Neural progenitor cell (in vitro differentiated cells): ENCODE measurements around the gene FXYD7. TPM values are rescaled to one million over a fixed set of nuclear protein-coding genes. Genes with fewer than 3 reads are reported as not detected.

Experiments
- DNase-seq: peaks from one replicate; pipeline ENCODE4 v3.0.0-alpha.2; 2016; ENCODE audit warnings: low spot score
- H2AFZ ChIP-seq: fragments of 200-600 bp; sonication (generic); replicated peaks from 2 replicates; pipeline ENCODE4 v1.6.1; 2016; ENCODE audit warnings: antibody characterized with exemption
- H3F3A ChIP-seq: fragments of 200-600 bp; sonication (generic); 2 replicates; pipeline ENCODE4 v1.6.1; 2016; ENCODE audit warnings: antibody characterized with exemption, low read depth
- H3K27ac ChIP-seq: fragments of 200-600 bp; sonication (generic); 2 replicates; pipeline ENCODE4 v1.5.1; 2016; ENCODE audit warnings: mild to moderate bottlenecking
- H3K27me3 ChIP-seq: fragments of 200-600 bp; sonication (generic); 2 replicates; pipeline ENCODE4 v1.6.1; 2016; ENCODE audit warnings: mild to moderate bottlenecking, moderate library complexity
- H3K36me3 ChIP-seq: fragments of 200-600 bp; sonication (generic); 2 replicates; pipeline ENCODE4 v1.5.1; 2016
- H3K4me1 ChIP-seq: fragments of 200-600 bp; sonication (generic); 2 replicates; pipeline ENCODE4 v1.6.1; 2016; ENCODE audit warnings: mixed run types
- H3K4me2 ChIP-seq: fragments of 200-600 bp; sonication (generic); 2 replicates; pipeline ENCODE4 v1.6.1; 2016
- H3K4me3 ChIP-seq: fragments of 200-600 bp; sonication (generic); 2 replicates; pipeline ENCODE4 v1.5.1; 2016
- H3K79me2 ChIP-seq: fragments of 200-600 bp; sonication (generic); 2 replicates; pipeline ENCODE4 v1.6.1; 2016; ENCODE audit warnings: low read depth
- H3K9ac ChIP-seq: fragments of 200-600 bp; sonication (generic); 2 replicates; pipeline ENCODE4 v1.6.1; 2016
- H3K9me3 ChIP-seq: fragments of 200-600 bp; sonication (generic); 2 replicates; pipeline ENCODE4 v1.5.1; 2016; ENCODE audit warnings: low read depth
- H4K20me1 ChIP-seq: fragments of 200-600 bp; sonication (generic); 2 replicates; pipeline ENCODE4 v1.6.1; 2016; ENCODE audit warnings: low read depth
- H3K27ac Mint-ChIP-seq: 3 replicates; pipeline ENCODE4 v1.8.0; 2021; ENCODE audit warnings: mixed read lengths
- H3K27me3 Mint-ChIP-seq: 2 replicates; pipeline ENCODE4 v1.8.0; 2022; ENCODE audit warnings: low read depth, mild to moderate bottlenecking, inconsistent platforms, moderate library complexity, mixed read lengths; ENCODE audit not compliant: insufficient read depth
- H3K36me3 Mint-ChIP-seq: 3 replicates; pipeline ENCODE4 v1.8.0; 2021; ENCODE audit warnings: mixed read lengths
- H3K4me1 Mint-ChIP-seq: 3 replicates; pipeline ENCODE4 v1.8.0; 2021; ENCODE audit warnings: mixed read lengths
- H3K4me3 Mint-ChIP-seq: 3 replicates; pipeline ENCODE4 v1.8.0; 2021; ENCODE audit warnings: mild to moderate bottlenecking, moderate library complexity, mixed read lengths
- H3K9me3 Mint-ChIP-seq: 3 replicates; pipeline ENCODE4 v1.8.0; 2020; ENCODE audit warnings: mixed read lengths
- CTCF ChIP-seq: fragments of 200-600 bp; sonication (generic); IDR thresholded peaks from 2 replicates; pipeline ENCODE4 v1.5.1; 2017; ENCODE audit warnings: antibody characterized with exemption, mild to moderate bottlenecking
- EZH2 ChIP-seq: fragments of 200-600 bp; sonication (generic); IDR thresholded peaks from 2 replicates; pipeline ENCODE4 v1.6.1; 2017; ENCODE audit warnings: antibody characterized with exemption, mild to moderate bottlenecking, moderate library complexity
- EZH2phosphoT487 ChIP-seq: fragments of 200-600 bp; sonication (generic); IDR thresholded peaks from 2 replicates; pipeline ENCODE4 v1.6.1; 2017; ENCODE audit warnings: antibody characterized with exemption
- total RNA-seq: library from RNA; depleted of rRNA; stranded (reverse); fragments of >200 nt; gene quantifications from 2 replicates; pipeline ENCODE4 v1.2.3, GENCODE V29; 2015; ENCODE audit warnings: low replicate concordance

Gene FXYD7
- total RNA-seq, 1 donor from 2014 or later = 0.13 TPM

DNA sequence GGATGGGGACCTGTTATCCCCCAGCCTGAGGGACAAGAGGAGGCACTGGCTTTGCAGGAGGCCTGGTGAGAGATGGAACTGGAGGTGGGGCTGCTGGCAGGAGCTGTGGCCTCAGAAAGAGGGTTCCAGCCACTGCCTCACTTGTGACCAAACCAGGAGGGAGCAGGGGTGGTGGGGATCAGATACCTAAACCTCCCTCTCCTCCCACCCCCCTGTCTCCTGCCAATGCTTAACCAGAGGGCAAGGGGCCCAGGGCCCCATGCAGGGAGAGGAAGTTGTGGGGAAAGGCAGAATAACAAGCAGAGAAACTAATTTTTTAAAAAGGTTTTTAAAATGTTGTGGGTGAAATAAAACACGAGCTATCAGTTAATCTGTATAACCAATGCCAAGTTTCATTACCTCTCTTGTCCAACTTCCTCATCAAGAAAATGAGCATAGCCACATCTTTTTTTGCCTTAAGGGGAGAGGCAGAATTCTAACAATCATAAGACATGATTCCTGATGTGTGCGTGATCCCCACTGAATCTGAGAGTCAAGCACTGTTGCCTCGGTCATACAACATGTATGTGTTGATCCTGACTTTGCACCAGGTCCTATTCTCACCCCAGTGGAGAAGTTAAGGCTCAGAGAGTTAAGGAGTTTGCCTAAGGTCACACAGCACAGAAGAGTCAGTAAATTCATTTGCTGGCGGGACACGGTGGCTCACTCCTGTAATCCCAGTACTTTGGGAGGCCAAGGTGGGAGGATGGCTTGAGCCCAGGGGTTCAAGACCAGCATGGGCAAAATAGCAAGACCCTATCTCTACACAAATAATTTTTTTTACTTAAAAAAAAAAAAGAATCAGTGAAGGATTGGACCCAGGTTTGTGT, 24.4 kb downstream of the FXYD7 start:
- TF ChIP-seq EZH2phosphoT487 (no peak), EZH2 (no peak), CTCF (no peak)
- Mint-ChIP-seq H3K36me3 (no peaks in the 10 kb centered on the region), H3K4me1 (no peaks in the 10 kb centered on the region), H3K4me3 (no peak overlapping the region), H3K27ac (no peak overlapping the region), H3K9me3 (peaks cover 19% of the 10 kb centered on the region), H3K27me3 (peaks cover 8% of the 10 kb centered on the region)
- H3K36me3 ChIP-seq = no peaks in the 10 kb centered on the region
- no peak overlapping the region for H2AFZ ChIP-seq
- no peak overlapping the region for H3K4me3 ChIP-seq
- DNase-seq = no peak
- H3K4me2 ChIP-seq = no peak overlapping the region
- H3K27ac ChIP-seq = no peak overlapping the region
- no peaks in the 10 kb centered on the region for H3K4me1 ChIP-seq
- H3F3A ChIP-seq = no peaks in the 10 kb centered on the region
- H3K79me2 ChIP-seq = no peaks in the 10 kb centered on the region
- no peaks in the 10 kb centered on the region for H3K27me3 ChIP-seq
- H4K20me1 ChIP-seq = no peaks in the 10 kb centered on the region
- no peaks in the 10 kb centered on the region for H3K9me3 ChIP-seq
- H3K9ac ChIP-seq = no peak overlapping the region

DNA sequence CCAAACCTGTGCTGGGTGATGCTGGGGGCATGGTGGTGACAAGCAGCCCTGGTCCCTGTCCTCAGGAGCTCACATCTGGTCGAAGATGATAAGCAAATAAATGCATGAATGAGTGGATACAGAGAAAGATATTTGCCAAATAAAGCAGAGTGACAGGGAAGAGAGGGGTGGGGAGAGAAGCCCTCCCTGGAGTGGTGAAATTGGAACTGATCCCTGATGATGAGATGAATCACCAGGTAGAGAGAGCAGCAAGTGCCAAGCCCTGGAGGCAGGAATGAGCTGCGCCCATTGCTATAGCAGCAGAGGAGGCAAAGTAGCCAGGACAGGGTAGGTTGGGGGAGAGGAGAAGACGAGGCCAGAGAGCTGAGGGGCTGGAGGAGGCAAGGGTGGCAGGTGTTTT, 25.1 kb downstream of the FXYD7 start:
- TF ChIP-seq EZH2 = no peak
- TF ChIP-seq CTCF = no peak
- TF ChIP-seq EZH2phosphoT487 = no peak
- Histone ChIP-seq H3K27me3 (no peaks in the 10 kb centered on the region), H3K4me2 (no peak overlapping the region), H2AFZ (no peak overlapping the region), H3K4me1 (no peaks in the 10 kb centered on the region), H3F3A (no peaks in the 10 kb centered on the region), H3K36me3 (no peaks in the 10 kb centered on the region), H3K79me2 (no peaks in the 10 kb centered on the region), H3K9ac (no peak overlapping the region), H3K27ac (no peak overlapping the region), H3K4me3 (no peak overlapping the region), H3K9me3 (no peaks in the 10 kb centered on the region), H4K20me1 (no peaks in the 10 kb centered on the region)
- Mint-ChIP-seq H3K4me3 (no peak overlapping the region), H3K9me3 (peaks cover 17% of the 10 kb centered on the region), H3K36me3 (no peaks in the 10 kb centered on the region), H3K27ac (no peak overlapping the region), H3K27me3 (peaks cover 8% of the 10 kb centered on the region), H3K4me1 (no peaks in the 10 kb centered on the region)
- DNase-seq = no peak

DNA sequence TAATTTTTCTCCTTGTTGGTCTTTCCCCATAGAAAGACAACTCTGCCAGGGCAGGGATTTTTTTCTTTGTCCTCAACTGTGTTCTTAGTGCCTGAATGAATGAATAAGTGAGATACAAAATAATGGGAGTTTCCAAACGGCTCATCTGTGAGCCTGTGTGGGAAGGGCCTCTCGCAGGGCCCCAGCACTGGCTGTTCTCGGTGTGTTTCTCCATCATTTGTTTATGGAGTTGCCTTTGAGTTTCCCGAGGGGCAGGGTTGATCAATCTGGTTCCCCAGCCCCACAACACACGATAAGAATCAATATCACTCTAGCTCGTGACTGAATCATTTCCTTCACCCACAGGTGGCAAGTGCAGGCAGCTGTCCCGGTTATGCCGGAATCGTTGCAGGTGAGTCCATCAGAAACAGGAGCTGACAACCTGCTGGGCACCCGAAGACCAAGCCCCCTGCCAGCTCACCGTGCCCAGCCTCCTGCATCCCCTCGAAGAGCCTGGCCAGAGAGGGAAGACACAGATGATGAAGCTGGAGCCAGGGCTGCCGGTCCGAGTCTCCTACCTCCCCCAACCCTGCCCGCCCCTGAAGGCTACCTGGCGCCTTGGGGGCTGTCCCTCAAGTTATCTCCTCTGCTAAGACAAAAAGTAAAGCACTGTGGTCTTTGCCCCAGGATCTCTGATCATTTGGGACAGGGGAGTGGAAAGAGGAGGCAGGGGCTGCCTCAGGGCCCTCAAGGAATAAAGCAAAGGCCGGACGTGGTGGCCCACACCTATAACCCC, 26.4 kb downstream of the FXYD7 start:
- no peaks in the 10 kb centered on the region for H3K4me1 Mint-ChIP-seq
- Histone ChIP-seq H3F3A (no peaks in the 10 kb centered on the region), H3K27me3 (no peaks in the 10 kb centered on the region), H3K9ac (no peak overlapping the region), H3K4me3 (no peak overlapping the region), H3K79me2 (no peaks in the 10 kb centered on the region), H3K4me1 (no peaks in the 10 kb centered on the region), H3K36me3 (no peaks in the 10 kb centered on the region), H3K4me2 (no peak overlapping the region), H4K20me1 (no peaks in the 10 kb centered on the region), H3K27ac (no peak overlapping the region), H3K9me3 (no peaks in the 10 kb centered on the region), H2AFZ (no peak overlapping the region)
- TF ChIP-seq CTCF (no peak), EZH2 (no peak), EZH2phosphoT487 (no peak)
- no peak overlapping the region for H3K27ac Mint-ChIP-seq
- H3K36me3 Mint-ChIP-seq = no peaks in the 10 kb centered on the region
- DNase-seq = no peak
- no peak overlapping the region for H3K4me3 Mint-ChIP-seq
- H3K27me3 Mint-ChIP-seq = peaks cover 8% of the 10 kb centered on the region
- peaks cover 15% of the 10 kb centered on the region for H3K9me3 Mint-ChIP-seq
